OCI-LY7 (cell line): Measurements from ENCODE around the gene TUSC2.

Experiments
- CTCF ChIP-seq: fragments of 200-600 bp; sonication (generic); conservative IDR thresholded peaks from 2 replicates; pipeline ENCODE4 v1.5.1; 2014; ENCODE audit warnings: mild to moderate bottlenecking, antibody characterized with exemption, low read length, moderate library complexity, mixed read lengths
- EZH2phosphoT487 ChIP-seq: fragments of 200-600 bp; sonication (generic); IDR thresholded peaks from 2 replicates; pipeline ENCODE4 v1.6.1; 2018; ENCODE audit warnings: low read depth, borderline replicate concordance, mild to moderate bottlenecking, mixed run types, antibody characterized with exemption, low read length, moderate library complexity, mixed read lengths

GRCh38 chr3:50354850-50355249 is 26.8 kb upstream of the TUSC2 start:
- TF ChIP-seq CTCF (no peak), EZH2phosphoT487 (no peak)
